DND-41 (cell line): Measurements from ENCODE around the gene TMA7B.

Experiments
- ATAC-seq: fragments of 200-7000 bp; cut with Tn5 transposase; 3 replicates; pipeline ENCODE4 v1.9.1; 2021; ENCODE audit warnings: low read depth; ENCODE audit not compliant: insufficient read depth
- DNase-seq: peaks from one replicate; pipeline ENCODE4 v3.0.0-alpha.2; 2020
- H2AFZ ChIP-seq: 2 replicates; pipeline ENCODE4 v1.6.0; 2012; ENCODE audit warnings: low read depth, low read length
- H3K27ac ChIP-seq: 2 replicates; pipeline ENCODE4 v1.5.1; 2012; ENCODE audit warnings: low read length, inconsistent platforms
- H3K27me3 ChIP-seq: fragments of 200-600 bp; sonication (generic); 2 replicates; pipeline ENCODE4 v1.6.0; 2012; ENCODE audit warnings: low read length, mild to moderate bottlenecking, inconsistent platforms; ENCODE audit not compliant: insufficient read depth, poor library complexity
- H3K36me3 ChIP-seq: 2 replicates; pipeline ENCODE4 v1.5.1; 2012; ENCODE audit warnings: low read length, inconsistent platforms; ENCODE audit not compliant: insufficient read depth
- H3K4me1 ChIP-seq: 2 replicates; pipeline ENCODE4 v1.5.1; 2012; ENCODE audit warnings: mild to moderate bottlenecking, low read length; ENCODE audit not compliant: insufficient read depth
- H3K4me2 ChIP-seq: 2 replicates; pipeline ENCODE4 v1.6.0; 2012; ENCODE audit warnings: mild to moderate bottlenecking, moderate library complexity, low read length, inconsistent platforms; ENCODE audit not compliant: insufficient read depth
- H3K4me3 ChIP-seq, 2 experiments: fragments of 200-600 bp in 1 of 2; shearing (Covaris generic) in 1 of 2; 2 replicates each; pipeline ENCODE4 v1.5.1; 2012 to 2016; ENCODE audit warnings: inconsistent platforms in 2 of 2, low read length in 2 of 2, mild to moderate bottlenecking in 2 of 2, low read depth in 1 of 2, moderate library complexity in 1 of 2
- H3K79me2 ChIP-seq: 2 replicates; pipeline ENCODE4 v1.6.0; 2012; ENCODE audit warnings: low read length, inconsistent platforms; ENCODE audit not compliant: insufficient read depth
- H3K9ac ChIP-seq: 2 replicates; pipeline ENCODE4 v1.6.0; 2012; ENCODE audit warnings: low read depth, mild to moderate bottlenecking, inconsistent platforms, low read length, moderate library complexity
- H3K9me3 ChIP-seq: 2 replicates; pipeline ENCODE4 v1.5.1; 2012; ENCODE audit warnings: low read length, moderate library complexity, mild to moderate bottlenecking, inconsistent platforms; ENCODE audit not compliant: insufficient read depth, severe bottlenecking
- H4K20me1 ChIP-seq: 2 replicates; pipeline ENCODE4 v1.6.0; 2012; ENCODE audit warnings: low read length; ENCODE audit not compliant: insufficient read depth
- EZH2 ChIP-seq: IDR thresholded peaks from 3 replicates; pipeline ENCODE4 v1.6.1; 2012; ENCODE audit warnings: borderline replicate concordance, low read depth, mild to moderate bottlenecking, moderate library complexity, low read length, inconsistent platforms; ENCODE audit not compliant: severe bottlenecking
- TF ChIP-seq, protein P1 (sequence below): IDR thresholded peaks from 2 replicates; pipeline ENCODE4 v1.5.1; 2012; ENCODE audit warnings: borderline replicate concordance, low read length, moderate library complexity, mild to moderate bottlenecking; ENCODE audit not compliant: poor library complexity, severe bottlenecking; ENCODE audit errors: extremely low read depth

TMA7B gene

DNA sequence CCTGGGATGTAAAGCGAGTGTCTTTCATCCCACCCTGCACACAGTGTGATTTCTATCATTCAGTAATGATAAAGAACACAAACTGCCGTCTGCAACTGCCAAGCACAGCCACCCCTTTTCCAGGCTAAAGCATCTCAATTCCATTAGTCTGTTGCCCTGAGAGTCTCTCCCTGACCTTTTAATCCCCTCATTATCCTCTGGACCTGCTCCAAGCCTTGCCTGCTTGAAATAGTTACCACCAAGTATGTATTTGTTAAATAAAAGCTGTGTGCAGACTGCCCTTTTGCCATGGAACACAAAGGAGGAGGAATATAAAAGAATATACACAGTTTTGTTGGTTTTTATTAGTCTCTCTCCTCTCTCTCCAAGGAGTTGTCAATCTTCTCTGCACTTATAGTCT lies 46.3 kb upstream of the TMA7B start:
- no peak overlapping the region for H3K9ac ChIP-seq
- H3K36me3 ChIP-seq = no peaks in the 10 kb centered on the region; the same call in 1 of the 2 replicates
- no peak overlapping the region for H3K4me3 ChIP-seq
- no peaks in the 10 kb centered on the region for H3K27me3 ChIP-seq
- ATAC-seq (no peak), DNase-seq (no peak)
- no peak overlapping the region for H2AFZ ChIP-seq
- H3K4me2 ChIP-seq = no peak overlapping the region
- no peaks in the 10 kb centered on the region for H3K9me3 ChIP-seq
- H4K20me1 ChIP-seq = peaks cover 8% of the 10 kb centered on the region; the same call in 1 of the 2 replicates
- TF ChIP-seq, protein P1, sequence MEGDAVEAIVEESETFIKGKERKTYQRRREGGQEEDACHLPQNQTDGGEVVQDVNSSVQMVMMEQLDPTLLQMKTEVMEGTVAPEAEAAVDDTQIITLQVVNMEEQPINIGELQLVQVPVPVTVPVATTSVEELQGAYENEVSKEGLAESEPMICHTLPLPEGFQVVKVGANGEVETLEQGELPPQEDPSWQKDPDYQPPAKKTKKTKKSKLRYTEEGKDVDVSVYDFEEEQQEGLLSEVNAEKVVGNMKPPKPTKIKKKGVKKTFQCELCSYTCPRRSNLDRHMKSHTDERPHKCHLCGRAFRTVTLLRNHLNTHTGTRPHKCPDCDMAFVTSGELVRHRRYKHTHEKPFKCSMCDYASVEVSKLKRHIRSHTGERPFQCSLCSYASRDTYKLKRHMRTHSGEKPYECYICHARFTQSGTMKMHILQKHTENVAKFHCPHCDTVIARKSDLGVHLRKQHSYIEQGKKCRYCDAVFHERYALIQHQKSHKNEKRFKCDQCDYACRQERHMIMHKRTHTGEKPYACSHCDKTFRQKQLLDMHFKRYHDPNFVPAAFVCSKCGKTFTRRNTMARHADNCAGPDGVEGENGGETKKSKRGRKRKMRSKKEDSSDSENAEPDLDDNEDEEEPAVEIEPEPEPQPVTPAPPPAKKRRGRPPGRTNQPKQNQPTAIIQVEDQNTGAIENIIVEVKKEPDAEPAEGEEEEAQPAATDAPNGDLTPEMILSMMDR = no peak
- TF ChIP-seq EZH2 = no peak
- H3K27ac ChIP-seq = no peak overlapping the region
- H3K79me2 ChIP-seq = peaks cover 94% of the 10 kb centered on the region
- peaks cover 5% of the 10 kb centered on the region for H3K4me1 ChIP-seq

DNA sequence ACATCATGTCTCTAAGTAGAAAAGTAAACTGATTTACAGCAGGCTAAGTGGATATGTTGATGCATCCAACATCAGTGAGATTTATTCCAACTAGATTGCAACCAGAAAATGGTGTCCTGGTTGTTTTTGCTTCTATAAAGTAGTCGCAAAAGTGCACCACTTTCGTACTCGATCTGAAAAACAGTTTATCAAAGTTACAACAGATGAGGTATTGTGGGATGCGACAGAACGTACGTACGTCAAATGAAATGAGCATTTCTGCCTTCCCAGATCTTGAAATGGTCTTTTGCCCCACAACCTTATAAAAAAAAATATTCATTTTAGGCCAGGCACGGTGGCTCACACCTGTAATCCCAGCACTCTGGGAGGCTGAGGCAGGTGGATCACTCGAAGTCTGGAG lies 45.6 kb upstream of the TMA7B start:
- ATAC-seq = no peak
- H3K4me1 ChIP-seq = peaks cover 5% of the 10 kb centered on the region
- H3K27me3 ChIP-seq = no peaks in the 10 kb centered on the region
- TF ChIP-seq, protein P1 = no peak
- TF ChIP-seq EZH2 = no peak
- no peak overlapping the region for H2AFZ ChIP-seq
- no peak overlapping the region for H3K4me3 ChIP-seq
- H3K4me2 ChIP-seq = no peak overlapping the region
- H3K79me2 ChIP-seq = peaks cover 94% of the 10 kb centered on the region
- H3K9ac ChIP-seq = no peak overlapping the region
- DNase-seq = no peak
- peaks cover 8% of the 10 kb centered on the region; the same call in 1 of the 2 replicates for H4K20me1 ChIP-seq
- H3K27ac ChIP-seq = no peak overlapping the region
- H3K36me3 ChIP-seq = no peaks in the 10 kb centered on the region; the same call in 1 of the 2 replicates
- H3K9me3 ChIP-seq = no peaks in the 10 kb centered on the region

DNA sequence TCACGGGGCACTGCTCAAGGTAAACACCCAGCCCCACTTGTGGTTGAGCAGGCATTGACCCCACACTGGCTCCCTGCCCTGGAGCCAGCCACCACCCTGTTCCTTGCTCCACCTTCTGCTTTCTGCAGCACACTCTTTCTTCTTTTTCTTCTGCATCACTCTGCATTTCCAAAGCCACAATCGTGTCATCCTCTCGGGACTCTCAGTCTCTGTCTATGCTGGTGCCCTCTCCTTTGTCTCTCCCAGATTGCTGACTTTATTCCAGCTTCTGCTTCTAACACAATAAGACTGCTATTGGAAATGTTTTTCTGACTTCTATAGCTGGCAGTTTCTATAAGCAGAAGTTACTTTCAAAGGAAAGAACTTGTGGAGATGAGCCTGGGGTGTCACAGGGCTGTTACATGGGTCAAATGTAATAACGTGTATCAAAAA lies 44.9 kb upstream of the TMA7B start:
- Histone ChIP-seq H3K27ac (no peak overlapping the region), H3K4me1 (peaks cover 9% of the 10 kb centered on the region), H3K4me2 (no peak overlapping the region), H3K79me2 (peaks cover 95% of the 10 kb centered on the region), H3K27me3 (no peaks in the 10 kb centered on the region), H2AFZ (no peak overlapping the region), H3K9ac (no peak overlapping the region), H3K4me3 (no peak overlapping the region), H3K36me3 (0 out of 2 replicates have a peak, but pooled peaks cover under 1% of the 10 kb centered on the region), H4K20me1 (peaks cover 8% of the 10 kb centered on the region; the same call in 1 of the 2 replicates), H3K9me3 (no peaks in the 10 kb centered on the region)
- DNase-seq = no peak
- no peak for ATAC-seq
- TF ChIP-seq EZH2 = no peak
- TF ChIP-seq, protein P1 = no peak
